ENCODE data around the gene ANO4. TPM values are rescaled to one million over a fixed set of nuclear protein-coding genes. Genes with fewer than 3 reads are reported as not detected.
A peak's percentile ranks its signal among the peaks of the same experiment; 100 is the strongest.

Gene ANO4
- total RNA-seq, 1 experiment from 2014 or later = 5.7 TPM

GRCh38 chr12:100970894-100971293 lies 176.3 kb downstream of the ANO4 start:
- no peak overlapping the region for H3K4ac ChIP-seq (ENCODE audit: low read depth, low read length)
- no peak overlapping the region for H2BK15ac ChIP-seq (ENCODE audit: low read depth, low read length)
- TF ChIP-seq, protein P1, sequence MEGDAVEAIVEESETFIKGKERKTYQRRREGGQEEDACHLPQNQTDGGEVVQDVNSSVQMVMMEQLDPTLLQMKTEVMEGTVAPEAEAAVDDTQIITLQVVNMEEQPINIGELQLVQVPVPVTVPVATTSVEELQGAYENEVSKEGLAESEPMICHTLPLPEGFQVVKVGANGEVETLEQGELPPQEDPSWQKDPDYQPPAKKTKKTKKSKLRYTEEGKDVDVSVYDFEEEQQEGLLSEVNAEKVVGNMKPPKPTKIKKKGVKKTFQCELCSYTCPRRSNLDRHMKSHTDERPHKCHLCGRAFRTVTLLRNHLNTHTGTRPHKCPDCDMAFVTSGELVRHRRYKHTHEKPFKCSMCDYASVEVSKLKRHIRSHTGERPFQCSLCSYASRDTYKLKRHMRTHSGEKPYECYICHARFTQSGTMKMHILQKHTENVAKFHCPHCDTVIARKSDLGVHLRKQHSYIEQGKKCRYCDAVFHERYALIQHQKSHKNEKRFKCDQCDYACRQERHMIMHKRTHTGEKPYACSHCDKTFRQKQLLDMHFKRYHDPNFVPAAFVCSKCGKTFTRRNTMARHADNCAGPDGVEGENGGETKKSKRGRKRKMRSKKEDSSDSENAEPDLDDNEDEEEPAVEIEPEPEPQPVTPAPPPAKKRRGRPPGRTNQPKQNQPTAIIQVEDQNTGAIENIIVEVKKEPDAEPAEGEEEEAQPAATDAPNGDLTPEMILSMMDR (conservative IDR thresholded peaks at IDR 0.05) = no peak
- H3K18ac ChIP-seq (ENCODE audit: insufficient read length, low read depth, low read length) = no peak overlapping the region
- no peak overlapping the region for H2BK12ac ChIP-seq (ENCODE audit: insufficient read length, low read depth, low read length)
- H3K4me1 ChIP-seq (ENCODE audit: insufficient read depth, low read length) = peaks cover 5% of the 10 kb centered on the region
- no peaks in the 10 kb centered on the region for H4K20me1 ChIP-seq (ENCODE audit: control insufficient read depth, insufficient read depth, insufficient read length)
- H3K4me1 Mint-ChIP-seq = peaks cover 23 to 29% of the 10 kb centered on the region in 2 experiments
- no peak overlapping the region for H4K5ac ChIP-seq (ENCODE audit: insufficient read length, low read depth, low read length)
- no peak overlapping the region for H2BK20ac ChIP-seq (ENCODE audit: low read depth, low read length, poor library complexity, severe bottlenecking)
- no peak overlapping the region for H3K27ac ChIP-seq (ENCODE audit: insufficient read length, low read depth, low read length)
- H3K9me3 ChIP-seq (ENCODE audit: control insufficient read depth, low read depth, low read length) = no peaks in the 10 kb centered on the region
- no peaks in the 10 kb centered on the region for H3K9me3 Mint-ChIP-seq
- no peaks in the 10 kb centered on the region for H3K79me1 ChIP-seq (ENCODE audit: insufficient read depth, low read depth, low read length, poor library complexity, severe bottlenecking)
- no peaks in the 10 kb centered on the region for H3K27me3 Mint-ChIP-seq (ENCODE audit: low read depth)
- H2AK5ac ChIP-seq (ENCODE audit: insufficient read length, low read length) = no peak overlapping the region
- H3K27me3 ChIP-seq (ENCODE audit: insufficient read depth, low read length) = no peaks in the 10 kb centered on the region
- H3K4me2 ChIP-seq (ENCODE audit: insufficient read depth, insufficient read length, low read length) = no peak overlapping the region
- H2BK5ac ChIP-seq (ENCODE audit: insufficient read length, low read length) = no peak overlapping the region
- H4K8ac ChIP-seq (replicated peaks; ENCODE audit: insufficient read length, low read depth, low read length) = no peak overlapping the region
- no peak overlapping the region for H3T11ph ChIP-seq (ENCODE audit: low read length)
- H3K23me2 ChIP-seq (ENCODE audit: insufficient read length, low read depth, low read length, poor library complexity, severe bottlenecking) = no peaks in the 10 kb centered on the region
- no peak overlapping the region for H3K56ac ChIP-seq (ENCODE audit: insufficient read length, low read depth, low read length)
- H3K9ac ChIP-seq (ENCODE audit: extremely low read depth, insufficient read length, low read length) = no peak overlapping the region
- no peaks in the 10 kb centered on the region for H3K79me2 ChIP-seq (ENCODE audit: insufficient read depth, low read length)
- H2BK120ac ChIP-seq (ENCODE audit: low read depth, low read length, poor library complexity, severe bottlenecking) = no peak overlapping the region
- H3K27ac Mint-ChIP-seq = peak overlapping the region in 2 of 3 experiments; percentile 41 to 70; a peak in 2 of 7 replicates
- H3K36me3 Mint-ChIP-seq (ENCODE audit: insufficient read depth in 1 of 3, low read depth in 3 of 3) = no peaks in the 10 kb centered on the region; a peak in 1 of 7 replicates
- no peak for DNase-seq
- no peak overlapping the region for H3K23ac ChIP-seq (ENCODE audit: insufficient read length, low read depth, low read length)
- no peak overlapping the region for H2AFZ ChIP-seq (ENCODE audit: low read length)
- H4K91ac ChIP-seq (ENCODE audit: insufficient read length, low read depth, low read length) = no peak overlapping the region
- no peak overlapping the region for H3K4me3 Mint-ChIP-seq
- WGBS (ENCODE audit: extremely low coverage, insufficient read length, low lambda C conversion rate) = no CpG with 5 or more reads among the region's 4 CpGs
- H3K14ac ChIP-seq (ENCODE audit: insufficient read depth, low read length) = no peak overlapping the region
